NCI-H82 treated with DMSO at 0.1 percent for 48 hours (cell line): ENCODE measurements around the gene NCAN.

Source experiments
- DNase-seq: peaks from one replicate; lab custom pipeline; 2025; ENCODE audit not compliant: unreplicated experiment; lab: John Stamatoyannopoulos, UW

Gene NCAN

DNA sequence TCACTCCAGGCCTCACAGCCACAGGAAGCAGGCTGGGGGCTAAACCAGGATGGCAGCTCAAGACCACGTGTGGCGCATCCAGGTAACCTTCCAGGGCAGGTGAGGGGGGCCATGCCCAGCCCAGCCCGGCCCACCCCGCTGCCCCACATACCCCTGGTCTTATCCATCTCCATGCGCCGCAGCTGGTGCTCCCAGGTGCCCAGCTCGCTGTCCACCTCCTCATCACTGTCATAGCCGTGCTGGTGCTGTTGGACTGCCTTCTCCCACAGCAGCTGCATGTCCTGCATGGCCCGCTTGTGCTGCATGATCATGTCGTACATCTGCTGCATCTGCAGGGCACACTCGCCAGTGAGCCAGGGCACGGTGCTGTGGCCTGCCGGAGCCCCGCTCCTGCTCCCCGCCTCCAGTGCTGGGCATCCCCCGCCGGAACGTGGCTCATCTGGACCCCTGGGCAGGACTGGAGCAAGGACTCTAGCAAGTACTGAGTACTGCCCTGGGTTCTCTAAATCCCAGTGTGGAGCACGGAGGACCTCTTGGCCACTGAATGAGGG, 67.4 kb downstream of the NCAN start:
- no peak for DNase-seq

- no peak for DNase-seq
These were observed 68.1 kb downstream of the NCAN start for GRCh38 chr19:19279853-19280252.

DNA sequence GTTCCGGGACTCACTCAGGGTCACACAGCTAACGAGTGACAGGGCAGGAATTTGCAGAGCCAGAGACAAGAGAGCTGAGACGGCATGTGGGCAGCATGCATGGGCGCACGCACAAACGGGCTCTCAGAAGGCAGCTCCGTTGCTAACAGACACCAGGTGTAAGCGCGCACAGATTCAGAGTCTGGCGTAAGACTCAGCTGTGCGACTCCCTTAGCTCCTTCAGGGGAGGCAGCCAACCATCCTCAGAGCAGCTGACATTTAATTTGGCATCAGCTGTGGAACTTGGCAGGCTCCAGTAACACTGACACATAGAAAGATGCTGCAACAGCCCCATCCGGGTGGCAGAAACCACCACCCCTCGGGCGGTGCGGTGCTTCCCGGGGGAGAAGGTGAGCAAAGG, 68.8 kb downstream of the NCAN start:
- DNase-seq = no peak

DNA sequence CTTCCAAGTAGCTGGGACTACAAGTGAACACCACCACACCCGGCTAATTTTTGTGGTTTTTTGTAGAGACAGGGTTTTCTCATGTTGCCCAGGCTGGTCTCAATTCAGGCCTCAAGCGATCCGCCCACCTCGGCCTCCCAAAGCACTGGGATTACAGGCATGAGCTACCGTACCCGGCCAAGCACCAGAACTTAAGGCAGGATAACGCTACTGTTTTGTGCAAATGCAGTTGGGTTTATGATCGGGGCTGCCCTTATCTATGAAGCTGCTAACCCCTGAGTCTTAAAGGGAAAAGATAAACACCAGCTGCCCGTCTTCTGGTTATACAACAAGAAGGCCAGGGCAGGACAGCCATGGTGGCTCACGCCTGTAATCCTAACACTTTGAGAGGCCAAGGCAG, 73.9 kb downstream of the NCAN start:
- DNase-seq = no peak

DNA sequence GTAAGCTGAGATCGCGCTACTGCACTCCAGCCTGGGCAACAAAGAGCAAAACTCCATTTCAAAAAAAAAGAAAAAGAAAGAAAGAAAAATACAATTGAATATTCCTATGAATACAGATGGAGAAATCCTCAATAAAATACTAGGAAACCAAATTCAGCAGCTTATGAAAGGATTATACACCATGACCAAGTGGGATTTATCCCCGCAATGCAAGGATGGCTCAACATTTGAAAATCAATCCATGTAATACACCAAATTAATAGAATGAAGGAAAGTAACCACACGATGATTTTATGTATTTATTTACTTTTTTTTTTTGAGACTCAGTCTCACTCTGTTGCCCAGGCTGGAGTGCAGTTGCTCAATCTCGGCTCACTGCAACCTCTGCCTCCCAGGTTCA, 80.8 kb downstream of the NCAN start:
- DNase-seq = no peak

DNA sequence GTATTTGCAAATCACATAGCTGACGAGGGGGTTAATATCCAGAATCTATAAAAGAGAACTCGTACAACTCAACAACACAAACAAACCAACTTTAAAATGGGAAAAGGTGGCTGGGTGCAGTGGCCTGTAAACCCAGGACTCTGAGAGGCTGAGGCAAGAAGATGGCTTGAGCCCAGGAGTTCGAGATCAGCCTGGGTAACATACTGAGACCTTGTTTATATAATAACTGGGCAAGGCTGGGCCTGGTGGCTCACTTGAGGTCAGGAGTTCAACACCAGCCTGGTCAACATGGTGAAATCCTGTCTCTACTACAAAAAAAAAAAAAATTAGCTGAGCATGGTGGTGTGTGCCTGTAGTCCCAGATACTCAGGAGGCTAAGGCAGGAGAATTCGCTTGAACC, 83.2 kb downstream of the NCAN start:
- DNase-seq = no peak

DNA sequence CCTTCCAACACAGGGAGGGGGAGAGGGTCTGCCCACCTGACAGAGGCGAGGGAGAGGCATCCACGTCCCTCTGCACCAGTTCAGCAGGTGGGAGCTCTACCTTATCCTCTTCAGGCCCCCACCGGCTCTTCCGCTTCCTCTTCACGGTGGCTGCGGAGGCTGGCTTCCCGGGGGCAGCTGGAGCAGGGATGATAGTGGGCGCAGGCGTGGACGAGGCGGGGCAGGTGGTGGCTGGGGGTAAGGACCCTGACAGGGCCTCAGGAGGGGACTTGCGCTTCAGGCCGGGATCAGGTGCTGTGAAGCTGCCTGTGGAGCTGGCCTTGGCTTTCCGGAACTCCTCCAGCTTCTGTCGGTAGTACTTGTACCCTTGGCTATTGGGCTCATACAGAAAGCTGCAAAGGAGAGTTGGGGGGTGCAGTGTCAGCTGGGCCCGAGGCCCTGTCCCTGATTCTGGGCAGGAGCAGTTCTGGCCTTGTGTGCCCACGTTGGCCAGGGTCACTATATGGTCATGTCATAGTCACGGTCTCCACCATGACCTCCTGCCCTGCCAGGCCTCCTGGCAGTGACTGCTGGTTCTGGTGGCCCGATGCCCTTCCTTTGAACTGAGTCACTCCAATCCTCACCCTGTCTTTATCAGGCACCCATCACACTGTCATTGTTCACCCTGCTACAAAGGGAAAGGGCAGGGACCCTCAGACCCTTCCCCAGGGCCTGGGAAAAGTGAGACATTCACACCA, 85.4 kb downstream of the NCAN start:
- DNase-seq = no peak

- no peak for DNase-seq
These were observed 86.0 kb downstream of the NCAN start for GRCh38 chr19:19297759-19298158.

DNA sequence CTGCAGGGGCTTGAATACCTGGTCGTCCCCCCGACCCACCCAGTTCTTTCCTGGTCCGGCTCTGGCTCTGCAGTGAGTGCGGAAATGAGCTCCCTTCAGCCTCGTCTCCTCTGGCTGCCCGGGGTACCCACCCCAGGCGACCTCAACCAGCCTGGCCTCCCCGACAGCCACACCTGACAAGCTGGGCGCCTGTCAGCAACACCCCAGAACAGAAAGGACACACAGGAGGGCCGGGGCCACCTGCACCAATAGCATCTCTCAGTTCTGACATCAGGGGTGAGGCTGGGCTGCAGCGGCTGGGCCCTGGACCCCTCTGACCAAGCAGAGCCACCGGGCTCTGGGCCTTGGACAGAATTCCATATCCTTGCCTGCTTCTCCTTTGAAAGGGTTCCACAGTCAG, 88.9 kb downstream of the NCAN start:
- DNase-seq = no peak
